ENCODE results near the gene GJB3.

- TF ChIP-seq TCF12 (IDR thresholded peaks at IDR 0.05; ENCODE audit: low read depth): no peak
- no peak for TF ChIP-seq RAD21 (IDR thresholded peaks at IDR 0.05; ENCODE audit: low read depth)
- no peak for TF ChIP-seq CREB1 (IDR thresholded peaks at IDR 0.05; ENCODE audit: low read depth)
- TF ChIP-seq YY1 (IDR thresholded peaks at IDR 0.05; ENCODE audit: low read depth): no peak
- TF ChIP-seq EP300 (IDR thresholded peaks at IDR 0.05; ENCODE audit: borderline replicate concordance): no peak
- TF ChIP-seq NFIC (IDR thresholded peaks at IDR 0.05): no peak
- TF ChIP-seq TAF1 (IDR thresholded peaks at IDR 0.05; ENCODE audit: low read depth): no peak
- TF ChIP-seq MAX (IDR thresholded peaks at IDR 0.05): no peak
- TF ChIP-seq EGR1 (IDR thresholded peaks at IDR 0.05): no peak
- no peak for TF ChIP-seq TEAD4 (IDR thresholded peaks at IDR 0.05)
- no peak for TF ChIP-seq CEBPB (IDR thresholded peaks at IDR 0.05)
- no peak for TF ChIP-seq REST (IDR thresholded peaks at IDR 0.05; ENCODE audit: low read depth)
Measured at GRCh38 chr1:34747638-34747941, 33.4 kb upstream of the GJB3 start.
